GM19193 (cell line): ENCODE data around the gene YAE1.

ENCODE experiments used
- POLR2A ChIP-seq: IDR thresholded peaks from 4 replicates; pipeline ENCODE4 v1.6.1; 2011; ENCODE audit not compliant: insufficient read depth, insufficient read length; ENCODE audit errors: extremely low read depth

The YAE1 gene

GRCh38 chr7:39539816-39540215, 26.4 kb upstream of the YAE1 start:
- no peak for TF ChIP-seq POLR2A

GRCh38 chr7:39540320-39540719, 25.9 kb upstream of the YAE1 start:
- TF ChIP-seq POLR2A, result no peak

GRCh38 chr7:39541511-39541910, 24.7 kb upstream of the YAE1 start:
- TF ChIP-seq POLR2A, result no peak

- TF ChIP-seq POLR2A, result no peak
These were observed 18.9 kb upstream of the YAE1 start for GRCh38 chr7:39547336-39547735.

- no peak for TF ChIP-seq POLR2A
These were observed 15.8 kb upstream of the YAE1 start for GRCh38 chr7:39550411-39550810.

- no peak for TF ChIP-seq POLR2A
These were observed 12.8 kb upstream of the YAE1 start for GRCh38 chr7:39553436-39553835.

GRCh38 chr7:39554583-39555165, 11.5 kb upstream of the YAE1 start:
- no peak for TF ChIP-seq POLR2A

- no peak for TF ChIP-seq POLR2A
These were observed 9.0 kb upstream of the YAE1 start for GRCh38 chr7:39557222-39557621.

- no peak for TF ChIP-seq POLR2A
These were observed 8.3 kb upstream of the YAE1 start for GRCh38 chr7:39557911-39558310.

GRCh38 chr7:39560408-39560807, 5.8 kb upstream of the YAE1 start:
- no peak for TF ChIP-seq POLR2A

GRCh38 chr7:39560997-39561396, 5.2 kb upstream of the YAE1 start:
- TF ChIP-seq POLR2A, result no peak

- no peak for TF ChIP-seq POLR2A
These were observed 666 bp upstream of the YAE1 start for GRCh38 chr7:39565538-39565937.

GRCh38 chr7:39567294-39567693, 1.1 kb downstream of the YAE1 start:
- TF ChIP-seq POLR2A, result no peak

GRCh38 chr7:39574673-39575349, 8.6 kb downstream of the YAE1 start:
- TF ChIP-seq POLR2A, result no peak

GRCh38 chr7:39577229-39577874, 11.1 kb downstream of the YAE1 start:
- TF ChIP-seq POLR2A, result no peak

GRCh38 chr7:39580149-39580874, 14.1 kb downstream of the YAE1 start:
- TF ChIP-seq POLR2A, result no peak

GRCh38 chr7:39582536-39582935, 16.3 kb downstream of the YAE1 start:
- TF ChIP-seq POLR2A, result no peak

- no peak for TF ChIP-seq POLR2A
These were observed 17.3 kb downstream of the YAE1 start for GRCh38 chr7:39583539-39583938.
